Ramos (cell line): Measurements from ENCODE around the gene SMAD5.

ENCODE experiments used
- in situ Hi-C: fragments of 300-500 bp; cut with MboI; formaldehyde crosslinking; loops from one replicate; pipeline ENCODE4 v1.14.3; 2022; ENCODE audit warnings: low sequenced_read_pairs; ENCODE audit not compliant: unreplicated experiment

The SMAD5 gene

DNA sequence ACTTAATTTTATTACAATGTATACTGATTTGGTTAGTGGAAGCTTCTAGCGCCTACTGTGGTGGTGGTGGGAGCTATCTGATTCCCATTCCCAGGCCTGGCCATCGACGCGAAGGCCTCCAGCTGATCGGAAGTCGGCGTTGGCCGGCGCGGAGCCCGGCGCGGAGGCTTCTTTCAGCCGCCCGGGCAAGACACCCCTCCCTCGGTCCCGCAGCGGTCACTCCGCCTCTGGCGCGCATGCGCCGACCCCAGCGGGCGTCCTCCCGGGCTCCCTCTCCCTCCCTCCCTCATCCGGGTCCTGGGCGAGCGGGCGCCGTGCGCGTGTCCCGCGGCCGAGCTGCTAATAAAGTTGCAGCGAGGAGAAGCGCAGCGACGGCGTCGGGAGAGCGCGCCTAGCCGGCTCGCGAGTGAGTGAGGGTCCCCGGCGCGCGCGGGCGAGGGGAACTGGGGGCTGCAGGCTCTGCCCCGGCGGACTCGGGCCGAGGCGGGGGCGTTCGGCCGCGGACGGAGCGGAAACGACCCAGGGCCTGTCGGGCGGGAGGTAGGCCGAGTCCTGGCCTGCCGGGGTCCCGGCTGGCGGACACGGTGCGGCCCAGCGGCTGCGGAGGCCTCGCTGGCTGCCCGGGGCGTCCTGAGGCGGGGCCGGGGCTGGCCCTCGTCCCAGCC, at the start of gene SMAD5:
Gene SMAD5 (plus strand): TSS at position 289 of the 665 bp plus-strand sequence. CDS start 20,916 bp downstream, outside the sequence.
- in situ Hi-C loops = no loop called here

DNA sequence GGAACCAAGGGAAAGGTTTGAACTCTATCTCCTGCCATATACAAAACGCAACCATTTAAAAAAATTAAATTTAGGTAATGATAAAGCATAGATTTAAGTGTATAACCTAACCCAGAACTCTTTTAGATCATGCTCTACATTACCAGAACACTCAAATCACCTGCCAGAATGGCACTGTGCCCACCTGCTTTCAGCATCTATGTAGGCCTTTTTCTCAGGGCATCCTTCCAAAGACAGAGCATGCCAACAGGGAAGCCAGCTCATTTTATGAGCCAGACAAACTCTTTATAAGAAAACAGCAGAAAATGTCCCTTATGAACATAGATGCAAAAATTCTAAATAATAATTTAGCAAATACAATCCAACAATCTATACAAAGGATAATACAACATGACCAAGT, 47.9 kb upstream of the SMAD5 start:
- in situ Hi-C loops = no loop called here

DNA sequence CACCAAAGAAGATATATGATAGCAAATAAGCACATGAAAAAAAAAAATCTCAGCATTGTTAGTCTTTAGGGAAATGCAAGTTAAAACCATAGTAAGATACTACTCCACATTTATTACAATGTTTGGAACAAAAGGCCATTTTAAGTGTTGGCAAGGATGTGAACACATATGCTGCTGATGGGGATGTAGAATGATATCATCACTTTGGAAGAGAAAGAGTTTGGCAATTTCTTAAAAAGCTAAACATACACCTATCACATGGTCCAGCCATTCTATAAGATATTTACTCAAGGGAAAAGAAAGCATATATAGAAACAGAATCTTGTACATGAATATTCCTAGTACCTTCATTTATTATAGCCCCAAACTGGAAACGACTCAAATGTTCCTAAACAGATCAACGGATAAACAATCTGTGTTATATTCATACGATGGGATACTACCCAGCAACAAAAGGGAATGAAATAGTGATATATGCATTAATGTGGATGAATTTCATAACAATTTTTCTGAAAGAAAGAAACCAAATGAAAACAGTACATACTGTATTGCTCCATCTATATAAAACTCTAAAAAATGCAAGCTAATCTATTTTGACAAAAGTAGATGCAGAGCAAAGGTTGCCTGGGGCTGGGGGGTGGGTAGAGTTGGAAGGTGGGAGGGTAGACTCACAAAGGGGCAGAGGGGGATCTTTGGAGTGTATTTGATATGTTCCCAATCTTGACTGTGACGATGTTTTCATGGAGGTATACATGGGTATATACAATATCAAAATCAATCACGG, 45.7 kb upstream of the SMAD5 start:
- in situ Hi-C loops = no loop called here

GRCh38 chr5:136087961-136088871, 44.4 kb upstream of the SMAD5 start:
- in situ Hi-C loops = no loop called here

DNA sequence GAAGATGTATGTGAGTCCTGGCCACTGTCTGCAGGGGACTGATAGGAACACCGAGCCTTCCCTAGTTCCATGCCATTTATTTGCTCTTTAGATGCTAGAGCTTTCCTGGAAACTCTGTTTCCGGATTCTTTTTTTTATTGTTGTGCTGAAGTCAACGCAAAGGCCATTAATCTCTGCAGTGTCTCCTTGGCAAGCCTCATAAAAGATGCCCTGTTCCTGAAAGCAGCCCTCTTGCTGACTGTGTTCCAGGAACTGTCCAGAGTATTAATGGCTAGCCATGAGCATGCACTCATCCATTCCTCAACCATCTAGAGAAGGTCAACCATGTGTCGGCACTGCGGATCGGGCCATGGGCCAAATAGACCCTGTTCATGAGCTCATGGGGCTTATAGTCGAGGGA, 42.9 kb upstream of the SMAD5 start:
- in situ Hi-C loops = no loop called here

DNA sequence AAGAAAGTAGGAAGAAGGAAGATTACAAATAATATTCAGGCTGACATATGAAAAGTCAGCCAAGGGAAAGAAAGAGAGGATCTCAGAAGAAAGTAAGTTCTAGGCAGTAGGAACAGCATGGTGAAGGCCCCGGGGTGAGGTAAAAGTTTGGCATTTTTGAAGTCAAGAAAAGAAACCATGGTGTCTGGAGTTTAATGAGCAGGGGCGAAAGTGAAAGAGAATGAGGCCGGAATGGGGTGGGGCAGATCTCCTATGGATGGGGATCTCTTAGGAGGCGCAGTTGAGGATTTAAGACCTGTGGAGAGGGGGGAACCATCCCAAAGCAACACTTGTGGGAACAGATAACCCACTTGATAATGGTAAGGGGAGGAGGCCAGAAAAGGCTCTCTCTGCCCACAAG, 42.3 kb upstream of the SMAD5 start:
- in situ Hi-C loops = no loop called here

DNA sequence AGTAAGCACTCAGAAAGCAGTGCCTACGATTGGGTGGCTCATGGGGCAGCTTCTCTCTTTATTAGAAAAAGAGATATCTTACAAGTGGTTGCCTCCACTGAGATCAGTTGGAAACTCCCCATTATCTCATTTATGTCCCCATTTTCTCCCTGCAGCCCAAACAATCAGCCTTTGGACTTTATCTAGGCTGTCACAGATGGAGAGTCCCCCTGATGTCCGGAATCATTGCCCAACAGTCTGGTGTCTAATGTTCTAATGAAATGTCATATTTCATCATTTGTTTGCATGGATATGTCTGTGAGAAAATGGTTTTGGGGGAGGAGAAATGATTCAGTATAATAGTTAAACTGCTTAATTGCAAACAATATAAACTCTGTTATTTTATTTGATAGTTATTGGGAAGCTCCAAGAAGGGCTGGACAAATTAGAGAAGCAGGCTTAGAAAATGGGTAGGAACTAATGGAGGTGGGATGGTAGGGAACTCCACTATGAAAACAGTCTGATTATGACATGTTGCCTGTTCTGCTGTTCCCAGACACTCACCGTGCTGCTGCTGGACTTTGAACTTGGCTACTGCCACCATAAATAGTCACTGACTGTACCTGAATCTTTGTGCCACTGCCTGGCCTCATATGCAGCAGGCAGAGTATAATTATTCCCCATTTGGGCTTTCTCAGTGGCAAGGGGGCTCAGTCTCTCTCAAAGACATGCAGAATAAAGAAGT, 38.3 kb upstream of the SMAD5 start:
- in situ Hi-C loops = no loop called here

GRCh38 chr5:136094913-136095641, 37.6 kb upstream of the SMAD5 start:
- in situ Hi-C loops = no loop called here

- in situ Hi-C loops = no loop called here
These were observed 34.5 kb upstream of the SMAD5 start for GRCh38 chr5:136098176-136098575.

GRCh38 chr5:136099870-136100269, 32.8 kb upstream of the SMAD5 start:
- in situ Hi-C loops = no loop called here

DNA sequence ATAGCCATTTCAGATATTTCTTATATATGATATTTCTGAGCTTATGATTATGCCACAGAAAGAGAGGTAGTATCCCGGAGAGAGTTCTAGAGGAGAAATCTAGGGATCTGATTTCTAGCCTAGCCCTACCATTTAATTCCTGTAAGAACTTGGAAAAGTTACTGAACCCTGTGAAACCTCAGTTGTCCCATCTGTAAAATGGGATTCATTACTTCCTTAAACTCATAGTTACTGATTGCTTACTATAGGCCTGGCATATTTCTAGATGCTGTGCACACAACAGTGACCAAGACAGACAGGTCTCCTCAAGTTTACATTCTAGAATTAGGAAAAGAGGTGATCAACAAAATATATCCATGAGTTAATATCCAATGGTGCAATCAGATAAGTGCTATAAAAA, 30.8 kb upstream of the SMAD5 start:
- in situ Hi-C loops = no loop called here

DNA sequence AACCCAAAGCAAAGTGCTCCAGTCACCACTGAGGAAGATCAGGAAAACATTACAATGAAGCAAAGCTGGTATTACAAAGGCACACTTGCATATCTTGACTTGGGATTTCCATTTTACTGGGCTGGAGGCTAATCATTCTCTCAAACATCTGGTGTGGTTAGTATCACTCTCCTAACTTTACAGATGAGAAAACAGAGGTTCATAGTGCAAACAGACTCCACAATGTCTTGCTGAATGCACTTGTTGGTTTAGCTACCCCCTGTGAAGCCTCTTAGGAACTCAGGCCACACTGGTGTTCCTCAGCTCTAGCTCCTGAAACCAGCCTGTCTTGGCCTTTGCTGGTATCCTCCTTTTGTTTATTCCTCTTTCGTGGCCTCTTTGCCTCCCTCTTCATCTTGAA, 29.5 kb upstream of the SMAD5 start:
- in situ Hi-C loops = no loop called here

DNA sequence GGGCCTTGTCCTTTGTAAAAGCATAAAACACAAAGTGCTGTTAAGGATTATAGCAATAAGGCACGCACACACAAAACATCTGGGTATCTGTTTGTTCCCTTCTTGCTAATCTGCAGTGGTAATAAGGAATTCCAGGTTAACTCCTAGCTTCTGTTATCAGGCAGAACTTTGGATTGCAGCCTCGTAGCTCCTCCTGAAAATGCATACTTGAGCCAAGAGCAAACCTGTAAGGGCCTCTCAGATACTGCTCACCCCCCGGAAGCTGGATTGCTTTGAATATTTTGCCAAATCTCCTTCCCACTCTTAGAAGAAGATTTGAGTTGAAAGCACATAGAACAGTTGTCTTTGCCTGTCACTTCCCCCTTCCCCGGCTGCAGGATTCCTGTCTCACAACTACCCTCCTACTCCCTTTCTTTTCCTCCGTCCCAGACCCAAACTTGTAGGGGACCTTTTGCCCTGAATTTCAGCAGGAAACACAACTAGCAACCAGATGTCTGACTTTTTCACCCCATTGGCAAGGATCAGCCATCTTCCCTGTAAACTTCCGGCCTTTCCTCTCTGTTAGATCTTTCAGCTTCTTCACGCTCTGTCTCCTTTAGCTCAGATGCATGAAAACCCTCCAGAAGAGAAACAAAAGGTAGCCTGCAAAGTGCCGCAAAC, 28.2 kb upstream of the SMAD5 start:
- in situ Hi-C loops = no loop called here

DNA sequence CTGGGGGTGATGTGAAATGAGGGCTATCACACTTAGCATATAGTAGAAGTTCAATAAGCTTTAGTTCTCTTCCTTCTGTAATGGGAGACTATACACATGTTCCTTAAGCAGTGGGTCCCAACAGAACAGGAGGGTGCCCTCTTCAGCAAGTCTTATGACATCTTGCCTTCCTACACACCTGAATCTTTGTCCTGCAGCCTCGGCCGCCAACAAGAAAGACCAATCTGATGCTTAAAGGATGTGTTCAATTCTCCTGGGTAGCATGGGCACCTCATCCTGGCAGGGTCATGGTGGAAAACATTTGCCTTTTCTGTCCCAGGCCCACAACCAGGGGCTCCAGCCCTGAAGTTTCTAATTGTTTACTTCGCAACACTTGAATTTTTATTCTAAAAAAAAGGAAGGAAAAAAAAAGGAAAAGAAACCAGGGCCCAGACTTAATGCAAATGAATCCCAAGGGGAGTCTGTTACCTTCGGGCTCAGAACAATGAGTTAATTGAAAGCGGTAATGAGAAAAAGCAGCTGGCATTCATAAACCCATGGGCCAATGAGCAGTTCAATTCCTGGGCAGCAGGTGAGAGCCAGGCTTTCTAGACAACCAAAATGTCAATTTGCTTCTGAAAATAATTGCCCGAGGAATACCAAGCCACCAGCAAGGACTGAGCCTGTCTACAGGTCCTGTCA, 26.2 kb upstream of the SMAD5 start:
- in situ Hi-C loops = no loop called here

DNA sequence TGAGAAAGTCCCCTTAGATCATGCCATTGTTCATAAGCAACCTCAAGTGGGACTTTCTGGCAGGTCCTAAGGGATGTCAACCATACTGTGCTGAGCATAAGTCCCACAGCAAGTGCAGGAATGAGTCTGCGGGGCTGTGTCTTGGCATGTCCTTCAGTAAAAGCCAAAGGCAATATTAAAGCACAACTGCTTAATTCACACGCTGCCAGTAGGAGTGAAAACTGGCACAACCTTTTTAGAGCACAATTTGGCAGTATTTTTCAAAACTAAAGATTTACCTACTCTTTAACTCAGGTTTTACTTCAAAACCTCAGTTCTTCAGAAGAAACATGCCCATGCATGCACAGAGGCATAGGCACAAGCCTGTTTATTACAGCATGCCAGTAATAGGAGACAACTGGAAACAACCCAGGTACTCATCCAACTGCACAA, 24.4 kb upstream of the SMAD5 start:
- in situ Hi-C loops = no loop called here

DNA sequence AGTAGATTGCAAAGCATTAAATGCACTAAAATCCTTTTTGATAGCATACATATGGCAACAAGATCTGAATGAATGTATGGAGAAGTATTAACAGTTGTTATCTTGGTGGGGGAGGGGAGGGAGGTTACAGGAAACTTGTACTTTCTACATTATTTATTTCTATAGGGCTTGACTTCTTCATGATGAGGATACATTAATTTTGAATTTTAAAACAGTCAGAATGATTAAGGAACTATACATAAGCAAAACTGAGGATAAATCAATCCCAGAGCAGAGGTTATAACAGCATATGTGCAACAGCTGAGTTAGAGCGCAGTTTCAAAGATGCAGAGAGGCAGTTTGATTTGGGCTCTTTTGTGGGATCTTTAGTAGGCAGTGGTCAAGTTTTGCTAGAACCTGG, 23.9 kb upstream of the SMAD5 start:
- in situ Hi-C loops = no loop called here

GRCh38 chr5:136109453-136110135, 23.1 kb upstream of the SMAD5 start:
- in situ Hi-C loops = no loop called here

DNA sequence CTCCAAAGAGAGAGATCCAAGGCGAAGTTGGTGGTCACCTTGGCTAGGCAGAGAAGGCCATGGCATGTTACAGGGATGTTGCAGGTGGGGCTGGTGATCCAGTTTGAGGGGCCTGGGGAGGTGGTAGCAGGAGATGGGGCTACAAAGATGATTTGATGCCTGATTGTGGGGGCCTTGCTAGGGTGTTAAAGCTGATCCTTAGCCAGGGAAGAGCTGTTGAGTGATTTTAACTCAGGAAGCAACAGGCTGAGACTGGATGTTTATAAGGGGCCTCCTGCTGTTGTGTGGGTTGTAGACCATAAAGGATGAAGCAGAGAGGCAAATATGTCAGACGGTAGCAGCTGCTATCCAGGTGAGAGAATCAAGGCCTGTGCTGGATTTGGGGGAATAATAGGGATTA, 19.0 kb upstream of the SMAD5 start:
- in situ Hi-C loops = no loop called here
